Gastrocnemius medialis (tissue), 4 donors: ENCODE data around the gene IFNA7.

Experiments used
- POLR2A ChIP-seq, 2 donors: fragments of 450-650 bp; IDR thresholded peaks; one replicate each; pipeline ENCODE4 v1.6.1; 2017; ENCODE audit warnings: antibody characterized with exemption in 2 of 2, mild to moderate bottlenecking in 2 of 2, moderate library complexity in 2 of 2
- TF ChIP-seq, protein P1 (sequence below), 5 experiments: fragments of 450-650 bp in 3 of 5; fragments of 200-600 bp in 2 of 5; sonication (generic) in 2 of 5; IDR thresholded peaks in 4 of 5; conservative IDR thresholded peaks in 1 of 5; 1 replicate in 4 of 5; 2 replicates in 1 of 5; pipeline ENCODE4 v1.5.1; 2016 to 2019; ENCODE audit warnings: antibody characterized with exemption in 5 of 5, mild to moderate bottlenecking in 3 of 5, moderate library complexity in 3 of 5

DNA sequence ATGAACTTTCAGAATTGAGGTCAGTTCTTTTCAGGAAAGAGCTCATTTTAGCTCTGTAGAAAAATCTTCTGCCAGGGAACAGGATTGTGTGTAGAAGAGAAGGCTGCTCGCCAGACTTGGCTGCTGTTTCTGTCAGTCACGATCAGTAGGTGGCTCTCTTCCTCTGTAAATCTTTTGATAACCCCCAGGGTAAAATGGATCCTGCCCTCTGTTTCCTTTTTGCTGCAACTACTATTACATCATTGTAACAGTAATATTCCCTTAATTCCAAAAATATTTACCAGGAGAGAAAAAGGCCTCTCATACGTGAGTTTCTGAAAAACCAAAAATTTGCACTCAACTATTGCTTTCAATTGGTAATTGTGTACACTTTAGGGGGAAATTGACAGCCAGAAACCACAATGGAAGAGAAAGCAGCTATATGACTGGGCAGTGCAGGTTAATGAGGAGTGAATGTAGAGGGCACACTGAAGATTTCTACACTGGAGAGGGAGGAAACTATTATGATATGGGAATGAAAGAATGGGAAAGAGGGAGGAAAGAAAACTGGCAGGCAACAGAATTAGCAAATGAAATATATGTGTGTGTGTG lies 47.9 kb downstream of the IFNA7 start:
- TF ChIP-seq, protein P1, sequence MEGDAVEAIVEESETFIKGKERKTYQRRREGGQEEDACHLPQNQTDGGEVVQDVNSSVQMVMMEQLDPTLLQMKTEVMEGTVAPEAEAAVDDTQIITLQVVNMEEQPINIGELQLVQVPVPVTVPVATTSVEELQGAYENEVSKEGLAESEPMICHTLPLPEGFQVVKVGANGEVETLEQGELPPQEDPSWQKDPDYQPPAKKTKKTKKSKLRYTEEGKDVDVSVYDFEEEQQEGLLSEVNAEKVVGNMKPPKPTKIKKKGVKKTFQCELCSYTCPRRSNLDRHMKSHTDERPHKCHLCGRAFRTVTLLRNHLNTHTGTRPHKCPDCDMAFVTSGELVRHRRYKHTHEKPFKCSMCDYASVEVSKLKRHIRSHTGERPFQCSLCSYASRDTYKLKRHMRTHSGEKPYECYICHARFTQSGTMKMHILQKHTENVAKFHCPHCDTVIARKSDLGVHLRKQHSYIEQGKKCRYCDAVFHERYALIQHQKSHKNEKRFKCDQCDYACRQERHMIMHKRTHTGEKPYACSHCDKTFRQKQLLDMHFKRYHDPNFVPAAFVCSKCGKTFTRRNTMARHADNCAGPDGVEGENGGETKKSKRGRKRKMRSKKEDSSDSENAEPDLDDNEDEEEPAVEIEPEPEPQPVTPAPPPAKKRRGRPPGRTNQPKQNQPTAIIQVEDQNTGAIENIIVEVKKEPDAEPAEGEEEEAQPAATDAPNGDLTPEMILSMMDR (IDR thresholded peaks at IDR 0.05 in 4 of 5, conservative IDR thresholded peaks at IDR 0.05 in 1 of 5): no peak
- TF ChIP-seq POLR2A (IDR thresholded peaks at IDR 0.05): no peak
